GM12878 (cell line): ENCODE results near the gene TMSB10.

Experiments
- BHLHE40 ChIP-seq, 2 experiments: fragments of 450-650 bp in 1 of 2; IDR thresholded peaks; 2 replicates each; pipeline ENCODE4 v1.6.1; 2011 to 2017; ENCODE audit warnings: low read depth in 2 of 2, borderline replicate concordance in 1 of 2, improper control_type of control experiment in 1 of 2, low read length in 1 of 2, mild to moderate bottlenecking in 1 of 2
- CTCF ChIP-seq, 3 experiments: IDR thresholded peaks in 2 of 3; conservative IDR thresholded peaks in 1 of 3; 2 replicates each; pipeline ENCODE4 v1.5.1; 2011; ENCODE audit warnings: low read depth in 3 of 3, low read length in 3 of 3, mild to moderate bottlenecking in 3 of 3, control low read depth in 2 of 3, moderate library complexity in 2 of 3, inconsistent platforms in 1 of 3, mixed read lengths in 1 of 3; ENCODE audit not compliant: control insufficient read depth in 2 of 3, insufficient read depth in 1 of 3; ENCODE audit errors: extremely low read depth in 1 of 3
- HDAC2 ChIP-seq: fragments of 200-600 bp; sonication (generic); IDR thresholded peaks from 2 replicates; pipeline ENCODE4 v1.6.1; 2017
- JUND ChIP-seq: IDR thresholded peaks from 2 replicates; pipeline ENCODE4 v1.6.1; 2012; ENCODE audit warnings: low read depth, mild to moderate bottlenecking, low read length, improper control_type of control experiment, moderate library complexity
- LARP7 ChIP-seq: fragments of 450-650 bp; IDR thresholded peaks from 2 replicates; pipeline ENCODE4 v1.6.1; 2017; ENCODE audit warnings: mild to moderate bottlenecking
- MYC ChIP-seq: IDR thresholded peaks from 2 replicates; pipeline ENCODE4 v1.6.1; 2011; ENCODE audit warnings: mild to moderate bottlenecking, low read length, moderate library complexity, inconsistent platforms; ENCODE audit not compliant: insufficient read depth, insufficient replicate concordance, insufficient read length, severe bottlenecking
- POLR2A ChIP-seq: IDR thresholded peaks from 2 replicates; pipeline ENCODE4 v1.6.1; 2011; ENCODE audit warnings: low read depth, mild to moderate bottlenecking, low read length
- REST ChIP-seq: IDR thresholded peaks from 2 replicates; pipeline ENCODE4 v1.6.1; 2012; ENCODE audit warnings: mild to moderate bottlenecking, low read depth, low read length
- SMAD1 ChIP-seq: fragments of 450-650 bp; IDR thresholded peaks from 2 replicates; pipeline ENCODE4 v1.6.1; 2018; ENCODE audit warnings: mild to moderate bottlenecking, low read depth; ENCODE audit not compliant: partially characterized antibody
- SMAD5 ChIP-seq: IDR thresholded peaks from 2 replicates; pipeline ENCODE4 v1.6.1; 2016; ENCODE audit warnings: antibody characterized with exemption, low read depth
- SP1 ChIP-seq: IDR thresholded peaks from one replicate; pipeline ENCODE4 v1.6.1; 2011; ENCODE audit warnings: low read depth, low read length
- ZBTB11 ChIP-seq: fragments of 450-650 bp; formaldehyde crosslinking; IDR thresholded peaks from 2 replicates; pipeline ENCODE4 v1.5.0; 2022; ENCODE audit warnings: mild to moderate bottlenecking, missing genetic modification characterization

- TF ChIP-seq POLR2A (no peak), HDAC2 (no peak), SP1 (no peak), ZBTB11 (CRISPR knock-in tag) (no peak), CTCF (IDR thresholded peaks at IDR 0.05 in 2 of 3, conservative IDR thresholded peaks at IDR 0.05 in 1 of 3; ENCODE audit: control insufficient read depth in 2 of 3, extremely low read depth in 1 of 3, insufficient read depth in 1 of 3, low read depth in 3 of 3, low read length in 3 of 3) (no peak), SMAD5 (no peak), BHLHE40 (IDR thresholded peaks at IDR 0.05; ENCODE audit: borderline replicate concordance in 1 of 2, low read depth in 2 of 2, low read length in 1 of 2) (no peak), REST (no peak), SMAD1 (no peak), JUND (no peak), LARP7 (no peak), MYC (no peak)
Measured at GRCh38 chr2:84901593-84902120, 3.8 kb upstream of the TMSB10 start.
